Measurements from ENCODE around the gene ARSI. TPM values are rescaled to one million over a fixed set of nuclear protein-coding genes. Genes with fewer than 3 reads are reported as not detected.

Gene ARSI
- total RNA-seq, 2 donors from 2014 or later, result 2.4 to 2.7 TPM

- peaks cover 5% of the 10 kb centered on the region for H3K27me3 Mint-ChIP-seq (ENCODE audit: insufficient read depth)
- H3K36me3 Mint-ChIP-seq (ENCODE audit: low read depth), result no peaks in the 10 kb centered on the region
- no peaks in the 10 kb centered on the region for H3K9me3 Mint-ChIP-seq
- H3K4me1 Mint-ChIP-seq, result peaks cover 13% of the 10 kb centered on the region
- DNase-seq, result no peak
- no peak overlapping the region for H3K4me3 Mint-ChIP-seq
- Histone ChIP-seq H3K27ac (ENCODE audit: low read depth, low read length) (peak overlapping the region; percentile 25), H3K9ac (ENCODE audit: extremely low read depth, low read length, poor library complexity, severe bottlenecking) (no peak overlapping the region), H3K4me1 (ENCODE audit: control insufficient read depth, insufficient read depth, low read length) (no peaks in the 10 kb centered on the region), H3K27me3 (ENCODE audit: control insufficient read depth, insufficient read depth, low read length, poor library complexity, severe bottlenecking) (no peaks in the 10 kb centered on the region), H3K36me3 (ENCODE audit: control insufficient read depth, insufficient read depth, low read length) (no peaks in the 10 kb centered on the region), H3K9me3 (ENCODE audit: control insufficient read depth, low read length) (no peaks in the 10 kb centered on the region), H3K4me3 (ENCODE audit: low read length) (no peak overlapping the region)
- no peak for TF ChIP-seq CTCF (conservative IDR thresholded peaks at IDR 0.05)
- WGBS, 2 experiments (ENCODE audit: insufficient coverage in 1 of 2, insufficient read length in 1 of 2), result 69 to 85% methylated on average over 6 to 9 of the region's 9 CpGs
- H3K27ac Mint-ChIP-seq, result peak overlapping the region; percentile 16
These were observed 16.1 kb upstream of the ARSI start for GRCh38 chr5:150318613-150319483.

- peaks cover 13% of the 10 kb centered on the region for H3K4me1 Mint-ChIP-seq
- no peak overlapping the region for H3K4me3 Mint-ChIP-seq
- H3K27ac Mint-ChIP-seq, result peak overlapping the region; percentile 74
- no peaks in the 10 kb centered on the region for H3K27me3 ChIP-seq (ENCODE audit: control insufficient read depth, insufficient read depth, low read length, poor library complexity, severe bottlenecking)
- 59 to 78% methylated on average over 4 to 11 of the region's 11 CpGs for WGBS, 2 experiments (ENCODE audit: insufficient coverage in 1 of 2, insufficient read length in 1 of 2)
- no peaks in the 10 kb centered on the region for H3K4me1 ChIP-seq (ENCODE audit: control insufficient read depth, insufficient read depth, low read length)
- no peak for TF ChIP-seq CTCF (conservative IDR thresholded peaks at IDR 0.05)
- no peaks in the 10 kb centered on the region for H3K9me3 ChIP-seq (ENCODE audit: control insufficient read depth, low read length)
- peak; percentile 85 for DNase-seq
- H3K36me3 Mint-ChIP-seq (ENCODE audit: low read depth), result no peaks in the 10 kb centered on the region
- H3K36me3 ChIP-seq (ENCODE audit: control insufficient read depth, insufficient read depth, low read length), result no peaks in the 10 kb centered on the region
- peaks cover 5% of the 10 kb centered on the region for H3K27me3 Mint-ChIP-seq (ENCODE audit: insufficient read depth)
- no peaks in the 10 kb centered on the region for H3K9me3 Mint-ChIP-seq
- peak overlapping the region; percentile 39 for H3K27ac ChIP-seq (ENCODE audit: low read depth, low read length)
- no peak overlapping the region for H3K4me3 ChIP-seq (ENCODE audit: low read length)
- H3K9ac ChIP-seq (ENCODE audit: extremely low read depth, low read length, poor library complexity, severe bottlenecking), result no peak overlapping the region
These were observed 14.6 kb upstream of the ARSI start for GRCh38 chr5:150317048-150318003.

GRCh38 chr5:150316320-150316719 lies 13.6 kb upstream of the ARSI start:
- no peak for TF ChIP-seq CTCF (conservative IDR thresholded peaks at IDR 0.05)
- H3K4me3 Mint-ChIP-seq, result no peak overlapping the region
- no peak overlapping the region for H3K27ac Mint-ChIP-seq
- Histone ChIP-seq H3K4me1 (ENCODE audit: control insufficient read depth, insufficient read depth, low read length) (no peaks in the 10 kb centered on the region), H3K9ac (ENCODE audit: extremely low read depth, low read length, poor library complexity, severe bottlenecking) (no peak overlapping the region), H3K9me3 (ENCODE audit: control insufficient read depth, low read length) (no peaks in the 10 kb centered on the region), H3K4me3 (ENCODE audit: low read length) (no peak overlapping the region), H3K36me3 (ENCODE audit: control insufficient read depth, insufficient read depth, low read length) (no peaks in the 10 kb centered on the region), H3K27ac (ENCODE audit: low read depth, low read length) (no peak overlapping the region), H3K27me3 (ENCODE audit: control insufficient read depth, insufficient read depth, low read length, poor library complexity, severe bottlenecking) (no peaks in the 10 kb centered on the region)
- H3K36me3 Mint-ChIP-seq (ENCODE audit: low read depth), result no peaks in the 10 kb centered on the region
- DNase-seq, result no peak
- H3K4me1 Mint-ChIP-seq, result peaks cover 15% of the 10 kb centered on the region
- no peaks in the 10 kb centered on the region for H3K9me3 Mint-ChIP-seq
- H3K27me3 Mint-ChIP-seq (ENCODE audit: insufficient read depth), result peaks cover 5% of the 10 kb centered on the region
- 100% methylated on average over 1 to 2 of the region's 3 CpGs for WGBS, 2 experiments (ENCODE audit: insufficient coverage in 1 of 2, insufficient read length in 1 of 2)

All from endodermal cell (in vitro differentiated cells).